COLO668 (cell line): ENCODE data around the gene BCAR3.

Source experiments
- DNase-seq: peaks from one replicate; lab custom pipeline; 2025; ENCODE audit not compliant: unreplicated experiment; lab: John Stamatoyannopoulos, UW

The BCAR3 gene

DNA sequence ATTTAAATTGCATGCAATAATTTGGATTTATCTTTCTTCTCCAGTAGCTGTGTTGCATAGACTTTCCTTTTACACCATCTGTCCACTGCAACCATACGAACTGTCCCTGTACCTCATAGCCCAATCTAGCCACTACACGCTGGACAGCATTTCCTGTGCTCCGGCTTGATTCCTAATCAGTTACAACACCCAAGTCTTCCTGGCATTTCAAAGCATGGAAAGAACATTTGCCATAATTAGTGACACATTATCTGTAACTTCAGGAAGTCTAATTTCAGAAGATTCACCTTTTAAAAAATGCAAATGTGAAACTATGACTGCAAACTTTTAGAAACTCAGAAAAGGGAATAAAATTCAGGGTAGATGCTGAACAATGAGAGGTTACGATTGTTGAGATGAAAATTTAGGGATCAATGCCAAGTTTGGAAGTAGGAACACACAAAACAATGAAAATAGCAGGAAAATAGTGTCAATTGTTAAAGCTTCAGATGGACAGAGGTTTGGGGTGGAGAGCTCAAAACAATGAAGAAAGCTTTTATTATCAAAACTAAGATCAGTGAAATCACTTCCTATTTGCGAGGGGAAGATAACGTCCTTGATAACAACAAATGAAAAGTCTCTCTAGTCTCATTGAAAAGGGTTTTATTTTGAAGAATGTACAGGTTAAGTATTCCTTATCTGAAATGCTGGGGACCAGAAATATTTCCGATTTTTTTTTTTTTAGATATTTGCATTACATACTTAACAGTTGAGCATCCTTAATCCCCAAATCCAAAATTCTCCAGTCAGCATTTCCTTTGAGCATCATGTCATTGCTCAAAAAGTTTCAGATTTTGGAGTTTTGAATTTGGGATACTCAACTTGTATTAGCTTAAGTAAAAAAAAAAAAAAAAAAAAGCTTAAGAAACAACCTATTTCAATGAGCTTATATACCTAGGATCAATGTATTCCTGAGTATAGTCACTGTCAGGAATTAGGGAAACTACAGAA is 126.5 kb downstream of the BCAR3 start:
- no peak for DNase-seq

GRCh38 chr1:93553886-93554490 is 127.6 kb downstream of the BCAR3 start:
- DNase-seq, result peak; percentile 21

GRCh38 chr1:93552741-93553455 is 128.7 kb downstream of the BCAR3 start:
- DNase-seq, result no peak

DNA sequence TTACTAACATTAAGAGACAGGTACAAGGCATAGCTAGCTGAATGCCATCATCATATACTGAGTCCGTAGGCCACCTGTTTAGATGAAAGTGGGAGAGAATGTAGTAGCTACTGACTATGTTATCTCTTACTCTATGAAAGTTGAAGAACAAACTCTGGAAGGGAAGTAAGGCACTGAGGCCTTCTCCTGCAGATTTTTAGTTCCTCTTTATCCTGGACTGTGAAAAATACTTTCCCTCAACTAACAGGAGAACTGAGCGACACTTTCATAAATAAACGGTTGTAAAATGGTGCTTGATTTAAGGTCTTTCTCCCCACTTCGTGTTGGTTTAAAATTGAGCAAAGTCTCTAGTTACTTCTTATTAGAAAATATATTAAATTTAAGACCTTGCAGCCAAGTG is 131.8 kb downstream of the BCAR3 start:
- no peak for DNase-seq

GRCh38 chr1:93549131-93549530 is 132.5 kb downstream of the BCAR3 start:
- DNase-seq, result no peak

- no peak for DNase-seq
These were observed 135.3 kb downstream of the BCAR3 start for GRCh38 chr1:93546162-93546863.

GRCh38 chr1:93542398-93542797 is 139.2 kb downstream of the BCAR3 start:
- DNase-seq, result no peak

DNA sequence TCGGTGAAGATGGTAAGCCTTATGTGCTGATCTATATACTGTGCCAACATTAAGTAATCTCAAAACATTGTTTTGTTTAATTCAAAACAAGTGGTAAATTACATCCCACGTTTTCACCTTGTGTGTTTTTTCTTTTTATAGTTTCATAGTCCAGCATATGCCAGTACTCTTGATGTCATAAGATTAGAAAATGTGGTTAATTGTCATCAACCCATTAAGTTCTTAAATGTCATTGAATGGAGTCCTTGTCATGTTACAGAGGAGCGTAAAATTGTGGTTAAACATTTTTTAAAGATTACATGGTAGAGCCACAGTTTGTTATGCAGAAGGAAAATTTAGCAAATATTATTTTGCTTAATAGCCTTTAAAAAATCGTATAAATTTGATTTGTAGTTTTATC is 140.6 kb downstream of the BCAR3 start:
- no peak for DNase-seq

DNA sequence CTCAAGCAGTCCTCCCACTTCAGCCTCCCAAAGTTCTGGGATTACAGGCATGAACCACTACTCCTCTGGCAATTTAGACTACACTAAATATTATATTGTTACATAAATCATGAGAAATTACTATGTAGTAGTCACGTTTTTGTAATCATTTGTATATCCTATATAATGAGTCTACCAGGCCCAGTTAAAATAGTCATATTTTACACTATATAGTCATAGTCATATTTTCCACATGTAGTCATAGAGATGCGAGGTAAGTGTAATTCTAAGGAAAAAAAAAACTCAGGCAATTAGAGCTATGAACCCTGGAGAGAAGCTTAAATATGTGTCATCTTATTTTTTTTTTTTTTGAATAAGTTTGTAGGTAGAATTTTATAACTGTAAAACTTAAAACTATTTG is 143.7 kb downstream of the BCAR3 start:
- DNase-seq, result no peak

DNA sequence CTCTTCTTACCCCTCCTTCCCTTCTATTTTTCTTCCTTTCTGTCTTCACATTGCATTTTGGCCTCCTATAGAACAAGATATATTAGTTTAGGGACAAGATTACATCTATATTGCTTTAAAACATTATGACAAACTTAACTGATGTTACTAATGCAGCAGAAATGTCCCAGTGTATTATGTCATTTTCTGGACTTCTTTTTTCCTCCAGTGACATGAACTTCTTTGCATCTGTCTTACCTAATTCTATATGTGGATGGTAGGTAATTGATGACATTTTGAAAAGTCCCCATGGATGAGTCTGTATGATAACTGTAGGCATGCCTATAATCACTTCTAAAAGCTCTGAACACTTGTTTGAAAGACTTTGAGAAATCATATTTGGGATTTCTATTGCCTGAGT is 144.2 kb downstream of the BCAR3 start:
- no peak for DNase-seq

DNA sequence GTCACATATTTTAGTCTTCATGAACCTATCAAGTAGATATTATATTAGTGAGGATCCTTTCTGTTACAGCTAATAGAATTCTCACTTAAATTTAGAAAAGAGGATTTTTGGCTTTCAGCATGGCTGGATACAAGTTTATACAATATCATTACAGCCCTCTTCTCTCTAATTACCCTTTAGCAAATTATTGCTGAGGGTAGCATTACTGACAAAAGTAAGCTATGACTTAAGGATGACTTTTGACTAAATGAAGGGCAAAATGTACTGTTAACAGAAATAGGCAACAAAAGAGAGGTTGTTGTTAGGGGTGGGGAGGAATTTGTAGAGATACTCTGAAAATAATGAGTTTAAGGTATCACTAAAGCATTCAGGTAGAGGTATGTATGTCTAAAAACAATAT is 148.0 kb downstream of the BCAR3 start:
- DNase-seq, result no peak

DNA sequence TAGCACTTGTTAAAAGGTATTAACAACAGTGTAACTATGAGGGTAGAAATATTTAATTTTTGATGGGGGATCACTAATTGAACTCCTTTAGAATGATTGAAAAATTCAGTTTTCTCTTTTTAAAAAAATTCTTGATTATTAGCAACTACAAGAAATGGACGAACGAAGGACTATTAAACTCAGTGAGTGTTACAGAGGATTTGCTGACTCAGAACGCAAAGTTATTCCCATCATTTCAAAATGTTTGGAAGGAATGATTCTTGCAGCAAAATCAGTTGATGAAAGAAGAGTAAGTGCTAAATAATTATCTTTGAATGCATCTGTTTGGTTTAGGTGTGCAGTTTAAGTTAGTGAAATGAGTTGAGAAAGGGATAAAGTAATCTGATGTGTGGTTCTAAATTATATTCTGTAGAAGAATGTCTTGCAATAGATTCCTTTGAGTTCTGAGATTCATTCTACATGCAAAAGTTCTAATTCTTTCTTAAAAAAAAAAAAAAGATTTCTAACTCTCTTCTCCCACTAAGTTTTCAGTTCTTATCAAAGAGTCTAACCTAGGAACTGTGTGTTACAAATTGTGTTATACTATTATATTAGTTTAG is 148.8 kb downstream of the BCAR3 start:
- no peak for DNase-seq

- no peak for DNase-seq
These were observed 150.4 kb downstream of the BCAR3 start for GRCh38 chr1:93531193-93531592.

DNA sequence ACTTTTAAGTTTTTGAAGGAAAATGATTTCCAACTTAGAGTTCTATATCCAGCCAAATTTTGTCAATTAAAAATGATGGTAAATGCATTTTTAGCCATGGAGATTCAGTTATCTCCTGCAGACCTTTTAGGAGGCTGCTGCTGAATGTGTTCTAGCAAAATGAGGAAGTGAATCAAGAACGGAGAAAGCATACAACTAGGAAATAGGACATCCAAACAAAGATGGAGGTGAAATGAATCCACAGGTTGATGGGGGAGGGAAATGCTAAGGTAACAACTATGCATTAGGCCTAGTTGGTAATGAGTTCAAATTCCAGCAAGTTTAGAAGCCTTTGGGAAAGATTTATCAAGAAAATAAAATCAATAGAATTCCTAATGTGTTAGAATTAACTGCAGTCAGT is 153.2 kb downstream of the BCAR3 start:
- DNase-seq, result no peak

DNA sequence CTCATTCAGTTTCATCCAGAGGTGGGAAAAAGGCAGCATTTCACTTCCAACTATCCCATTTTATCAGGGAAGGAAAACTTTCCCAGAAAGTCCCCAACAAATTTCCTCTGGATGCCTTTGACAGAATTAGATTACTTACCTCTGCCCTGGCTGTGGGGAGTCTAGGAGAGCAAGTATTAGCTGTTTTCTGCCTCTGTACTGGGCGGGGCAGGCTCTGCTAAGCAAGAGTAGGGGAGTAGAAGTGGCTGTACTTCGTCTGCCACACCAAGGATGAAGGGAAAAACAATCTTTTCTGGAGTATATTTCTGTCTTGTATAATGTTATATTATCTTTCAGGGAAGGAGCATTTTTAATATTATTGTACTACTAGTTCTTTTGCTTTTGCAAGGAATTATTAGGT is 155.2 kb downstream of the BCAR3 start:
- DNase-seq, result no peak

DNA sequence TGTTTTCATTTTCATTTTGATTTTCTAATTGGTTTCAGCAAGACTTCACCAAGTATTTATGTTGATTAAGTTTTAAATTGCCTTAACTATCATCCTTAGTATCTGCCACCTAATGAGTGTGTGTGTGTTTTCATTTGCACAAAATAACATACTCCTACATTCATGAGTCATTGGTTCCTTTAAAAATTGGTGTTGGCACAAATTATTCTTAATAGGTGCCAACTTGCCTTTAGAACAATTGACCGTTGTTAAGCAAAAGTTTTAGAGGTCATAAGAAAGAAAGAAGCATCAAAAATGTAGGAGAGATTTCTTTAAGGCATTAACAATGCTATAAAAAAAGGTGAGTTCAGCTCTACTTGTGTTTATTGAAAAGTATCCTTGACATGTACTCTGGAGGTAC is 156.2 kb downstream of the BCAR3 start:
- DNase-seq, result no peak

DNA sequence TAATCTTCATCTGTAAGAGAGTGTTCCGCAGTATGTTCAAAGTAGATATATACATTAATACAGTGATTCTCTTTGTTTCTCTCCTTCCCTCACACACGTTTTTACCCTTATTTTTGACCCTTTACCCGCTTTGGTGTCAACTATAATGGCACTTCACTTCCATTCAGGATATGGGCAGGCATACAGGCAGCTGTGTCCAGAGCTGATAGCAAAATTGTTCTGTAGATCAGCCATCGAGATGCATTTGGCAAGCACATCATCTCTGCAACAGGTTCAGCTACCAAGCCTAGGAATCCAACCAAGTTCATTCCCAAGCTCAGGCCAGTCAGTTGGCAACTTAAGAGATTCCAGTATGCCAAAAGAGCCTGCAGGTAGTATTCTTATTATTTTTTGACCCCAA is 158.9 kb downstream of the BCAR3 start:
- no peak for DNase-seq

- DNase-seq, result no peak
These were observed 160.0 kb downstream of the BCAR3 start for GRCh38 chr1:93521618-93522017.

DNA sequence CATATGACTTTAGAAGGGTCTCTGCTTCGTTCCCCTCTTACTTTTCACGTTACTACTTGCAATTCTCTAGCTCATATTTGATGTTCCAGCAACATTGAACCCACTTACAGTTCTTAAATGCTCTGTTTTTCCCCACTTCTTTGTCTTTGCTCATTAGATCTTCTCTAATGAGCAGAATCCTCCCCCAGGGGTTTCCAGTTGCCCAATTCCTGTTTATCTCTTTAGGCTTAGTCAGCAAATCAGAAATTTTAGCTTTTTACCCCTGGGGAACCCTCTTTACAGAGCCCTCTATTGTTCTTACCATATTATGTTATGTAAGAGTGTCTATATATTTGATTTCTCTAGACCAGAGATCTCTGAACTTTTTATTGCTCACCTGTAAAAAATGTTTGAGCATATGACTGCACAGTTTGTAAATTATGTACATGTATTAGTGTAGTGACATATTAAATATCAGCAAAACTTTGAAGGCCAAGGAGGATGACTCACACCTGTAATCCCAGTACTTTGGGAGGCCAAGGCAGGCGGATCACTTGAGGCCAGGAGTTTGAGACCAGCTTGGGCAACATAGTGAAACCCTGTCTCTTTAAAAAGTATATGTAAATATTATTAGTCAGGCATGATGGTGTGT is 162.3 kb downstream of the BCAR3 start:
- no peak for DNase-seq

DNA sequence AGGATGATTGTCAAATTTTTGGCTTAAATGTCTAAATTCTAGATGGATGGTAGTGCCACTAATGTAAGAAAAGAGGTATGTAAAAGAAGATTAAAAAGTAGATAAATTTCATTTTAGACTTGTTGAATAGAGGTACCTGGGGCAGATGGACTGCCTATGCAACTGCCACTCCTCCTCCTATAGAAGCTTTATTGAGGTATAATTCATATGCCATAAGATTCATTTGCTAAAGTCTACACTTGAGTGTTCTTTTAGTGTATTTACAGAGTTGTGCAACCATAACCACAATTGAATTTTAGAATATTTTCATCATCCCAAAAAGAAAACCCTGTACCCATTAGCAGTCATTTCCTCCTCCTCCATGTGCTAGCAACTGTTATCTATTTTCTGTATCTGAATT is 163.1 kb downstream of the BCAR3 start:
- DNase-seq, result no peak
